Glutamatergic neuron (in vitro differentiated cells): ENCODE results near the gene GJA3. TPM values are rescaled to one million over a fixed set of nuclear protein-coding genes. Genes with fewer than 3 reads are reported as not detected.

Source experiments
- DNase-seq: peaks from one replicate; pipeline ENCODE4 v3.0.0; 2022
- H3K27ac Mint-ChIP-seq: one replicate; pipeline ENCODE4 v1.8.0; 2020; ENCODE audit warnings: mild to moderate bottlenecking, mixed read lengths, inconsistent platforms; ENCODE audit not compliant: unreplicated experiment
- H3K27me3 Mint-ChIP-seq: one replicate; pipeline ENCODE4 v1.8.0; 2020; ENCODE audit warnings: mild to moderate bottlenecking, moderate library complexity, mixed read lengths, inconsistent platforms; ENCODE audit not compliant: unreplicated experiment
- H3K36me3 Mint-ChIP-seq: one replicate; pipeline ENCODE4 v1.8.0; 2020; ENCODE audit warnings: mild to moderate bottlenecking, mixed read lengths, inconsistent platforms; ENCODE audit not compliant: unreplicated experiment
- H3K4me1 Mint-ChIP-seq: one replicate; pipeline ENCODE4 v1.8.0; 2020; ENCODE audit warnings: mild to moderate bottlenecking, low read depth, mixed read lengths, inconsistent platforms; ENCODE audit not compliant: unreplicated experiment
- H3K4me3 Mint-ChIP-seq: one replicate; pipeline ENCODE4 v1.8.0; 2020; ENCODE audit warnings: mild to moderate bottlenecking, mixed read lengths, inconsistent platforms; ENCODE audit not compliant: unreplicated experiment
- H3K9me3 Mint-ChIP-seq: one replicate; pipeline ENCODE4 v1.8.0; 2020; ENCODE audit warnings: mild to moderate bottlenecking, moderate library complexity, mixed read lengths, inconsistent platforms; ENCODE audit not compliant: unreplicated experiment
- total RNA-seq: library from RNA; stranded (reverse); fragmentation: NEBNext Ultra II Directional; extraction: Animal tissue kit (Norgen Biotek cat#: 25700); gene quantifications from one replicate; pipeline ENCODE4 v1.2.1, GENCODE V29; 2021; ENCODE audit not compliant: unreplicated experiment
- TF ChIP-seq, protein P1 (sequence below): fragments of 200-600 bp; sonication (generic); IDR thresholded peaks from one replicate; pipeline ENCODE4 v1.5.0; 2021; ENCODE audit not compliant: partially characterized antibody, unreplicated experiment

GJA3 gene
- total RNA-seq, 1 donor from 2014 or later: not detected

DNA sequence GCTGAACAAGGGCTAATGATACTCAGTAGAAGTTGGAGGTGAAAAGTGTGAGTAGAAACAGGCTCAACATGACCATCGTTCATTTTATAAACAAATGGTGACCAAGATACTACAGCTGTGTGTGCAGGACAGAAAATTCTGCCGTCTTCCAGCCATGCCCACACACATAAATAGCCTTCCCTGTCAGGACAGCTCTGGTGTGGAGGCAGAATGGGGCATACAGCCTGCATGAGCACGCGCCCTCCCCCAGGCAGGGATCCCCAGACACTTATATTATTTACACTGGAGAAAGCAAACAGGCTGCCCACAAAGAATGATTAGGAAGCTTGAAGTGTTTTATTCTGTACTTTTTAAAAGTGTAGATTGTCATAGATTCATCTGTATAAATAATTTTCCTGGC lies 20.4 kb downstream of the GJA3 start:
- TF ChIP-seq, protein P1, sequence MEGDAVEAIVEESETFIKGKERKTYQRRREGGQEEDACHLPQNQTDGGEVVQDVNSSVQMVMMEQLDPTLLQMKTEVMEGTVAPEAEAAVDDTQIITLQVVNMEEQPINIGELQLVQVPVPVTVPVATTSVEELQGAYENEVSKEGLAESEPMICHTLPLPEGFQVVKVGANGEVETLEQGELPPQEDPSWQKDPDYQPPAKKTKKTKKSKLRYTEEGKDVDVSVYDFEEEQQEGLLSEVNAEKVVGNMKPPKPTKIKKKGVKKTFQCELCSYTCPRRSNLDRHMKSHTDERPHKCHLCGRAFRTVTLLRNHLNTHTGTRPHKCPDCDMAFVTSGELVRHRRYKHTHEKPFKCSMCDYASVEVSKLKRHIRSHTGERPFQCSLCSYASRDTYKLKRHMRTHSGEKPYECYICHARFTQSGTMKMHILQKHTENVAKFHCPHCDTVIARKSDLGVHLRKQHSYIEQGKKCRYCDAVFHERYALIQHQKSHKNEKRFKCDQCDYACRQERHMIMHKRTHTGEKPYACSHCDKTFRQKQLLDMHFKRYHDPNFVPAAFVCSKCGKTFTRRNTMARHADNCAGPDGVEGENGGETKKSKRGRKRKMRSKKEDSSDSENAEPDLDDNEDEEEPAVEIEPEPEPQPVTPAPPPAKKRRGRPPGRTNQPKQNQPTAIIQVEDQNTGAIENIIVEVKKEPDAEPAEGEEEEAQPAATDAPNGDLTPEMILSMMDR: no peak
- H3K9me3 Mint-ChIP-seq: peaks cover 2% of the 10 kb centered on the region
- peaks cover 4% of the 10 kb centered on the region for H3K27me3 Mint-ChIP-seq
- no peaks in the 10 kb centered on the region for H3K4me1 Mint-ChIP-seq
- no peaks in the 10 kb centered on the region for H3K36me3 Mint-ChIP-seq
- no peak overlapping the region for H3K4me3 Mint-ChIP-seq
- no peak overlapping the region for H3K27ac Mint-ChIP-seq
- DNase-seq: no peak

DNA sequence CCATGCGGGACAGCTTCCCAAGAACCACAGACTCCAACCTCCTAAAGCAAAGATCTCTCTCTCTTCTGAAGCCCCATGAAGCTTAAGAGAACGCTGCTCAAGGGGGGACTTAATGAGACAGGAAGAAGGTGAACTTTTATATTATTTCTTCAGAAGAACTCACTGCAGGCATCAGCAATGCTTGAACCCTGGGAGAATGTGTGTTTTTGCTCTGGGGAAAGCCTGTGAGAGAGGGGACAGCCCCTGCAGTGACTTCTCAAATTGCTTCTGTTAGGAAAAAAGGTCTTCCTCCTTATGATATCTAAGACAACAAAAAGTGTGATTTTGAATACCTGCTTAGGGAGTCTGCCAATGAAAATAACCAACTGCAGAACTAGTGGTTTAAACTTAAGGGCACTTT lies 23.0 kb downstream of the GJA3 start:
- TF ChIP-seq, protein P1: no peak
- H3K4me1 Mint-ChIP-seq: no peaks in the 10 kb centered on the region
- H3K36me3 Mint-ChIP-seq: no peaks in the 10 kb centered on the region
- H3K27ac Mint-ChIP-seq: no peak overlapping the region
- no peak overlapping the region for H3K4me3 Mint-ChIP-seq
- DNase-seq: no peak
- peaks cover 2% of the 10 kb centered on the region for H3K9me3 Mint-ChIP-seq
- H3K27me3 Mint-ChIP-seq: peaks cover 4% of the 10 kb centered on the region

- Mint-ChIP-seq H3K4me1 (no peaks in the 10 kb centered on the region), H3K36me3 (no peaks in the 10 kb centered on the region), H3K27ac (no peak overlapping the region), H3K4me3 (peak overlapping the region; percentile 59), H3K9me3 (peaks cover 2% of the 10 kb centered on the region), H3K27me3 (peaks cover 4% of the 10 kb centered on the region)
- peak; percentile 47 for DNase-seq
- TF ChIP-seq, protein P1: no peak
Observed at GRCh38 chr13:20136781-20137703, 23.8 kb downstream of the GJA3 start.

DNA sequence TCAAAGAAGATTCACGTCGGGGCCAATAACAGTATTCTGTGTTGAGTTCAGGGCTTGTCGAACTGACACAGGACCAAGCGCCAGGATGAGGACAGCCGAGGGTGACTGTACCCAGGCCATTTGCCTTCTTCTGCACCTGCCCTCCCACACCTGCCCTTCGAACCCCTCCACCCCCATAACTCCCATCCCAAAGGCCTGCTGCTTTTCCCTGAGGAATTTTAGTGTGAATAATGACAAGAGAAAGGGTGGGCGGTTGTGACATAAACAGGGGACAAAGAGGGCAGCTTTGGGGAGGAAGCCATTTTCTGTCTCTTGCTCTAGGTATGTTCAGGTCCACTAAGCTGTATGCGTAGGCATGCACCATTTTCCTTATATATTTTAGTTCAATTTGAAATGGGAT lies 26.1 kb downstream of the GJA3 start:
- no peak for DNase-seq
- H3K27me3 Mint-ChIP-seq: no peaks in the 10 kb centered on the region
- H3K4me1 Mint-ChIP-seq: no peaks in the 10 kb centered on the region
- peaks cover 2% of the 10 kb centered on the region for H3K9me3 Mint-ChIP-seq
- H3K4me3 Mint-ChIP-seq: no peak overlapping the region
- TF ChIP-seq, protein P1: no peak
- no peak overlapping the region for H3K27ac Mint-ChIP-seq
- H3K36me3 Mint-ChIP-seq: no peaks in the 10 kb centered on the region

- H3K27me3 Mint-ChIP-seq: no peaks in the 10 kb centered on the region
- no peak for DNase-seq
Observed at GRCh38 chr13:20132052-20132634, 28.7 kb downstream of the GJA3 start.

More at GRCh38 chr13:20132052-20132634, 28.7 kb downstream of the GJA3 start:
- Mint-ChIP-seq H3K4me1 (no peaks in the 10 kb centered on the region), H3K4me3 (no peak overlapping the region), H3K36me3 (no peaks in the 10 kb centered on the region), H3K27ac (no peak overlapping the region), H3K9me3 (peaks cover 2% of the 10 kb centered on the region)
- TF ChIP-seq, protein P1: no peak
